Stomach (tissue), 9 donors: ENCODE measurements around the gene C8B. TPM values are rescaled to one million over a fixed set of nuclear protein-coding genes. Genes with fewer than 3 reads are reported as not detected.
A peak's percentile ranks its signal among the peaks of the same experiment; 100 is the strongest.

Source experiments
- DNase-seq, 2 donors: peaks; one replicate each; pipeline versions ENCODE4 v3.0.0 to v3.0.0-alpha.2; 2013 to 2019
- H3K27ac ChIP-seq, 5 donors: fragments of 200-600 bp in 4 of 5; sonication (generic) in 4 of 5; one replicate each; pipeline ENCODE4 v1.5.1; 2013 to 2019; ENCODE audit warnings: mild to moderate bottlenecking in 1 of 5, moderate library complexity in 1 of 5
- H3K27me3 ChIP-seq, 3 donors: fragments of 200-600 bp; sonication (generic); one replicate each; pipeline ENCODE4 v1.5.1; 2017 to 2019; ENCODE audit warnings: mixed run types in 1 of 3
- H3K36me3 ChIP-seq, 4 donors: fragments of 200-600 bp; sonication (generic); 1 replicate in 3 of 4; 2 replicates in 1 of 4; pipeline ENCODE4 v1.5.1; 2016 to 2019
- H3K4me1 ChIP-seq, 4 donors: fragments of 200-600 bp; sonication (generic); one replicate each; pipeline ENCODE4 v1.5.1; 2016 to 2019
- H3K4me3 ChIP-seq, 4 donors: fragments of 200-600 bp; sonication (generic) in 3 of 4; one replicate each; pipeline ENCODE4 v1.5.1; 2016 to 2019; ENCODE audit warnings: mild to moderate bottlenecking in 1 of 4
- H3K9me3 ChIP-seq, 4 donors: fragments of 200-600 bp; sonication (generic); one replicate each; pipeline ENCODE4 v1.5.1; 2016 to 2019
- CTCF ChIP-seq, 7 experiments: fragments of 450-650 bp in 4 of 7; fragments of 200-600 bp in 3 of 7; sonication (generic) in 3 of 7; IDR thresholded peaks; one replicate each; pipeline ENCODE4 v1.5.1; 2016 to 2019; ENCODE audit warnings: antibody characterized with exemption in 7 of 7, control low read depth in 2 of 7, mild to moderate bottlenecking in 1 of 7
- EP300 ChIP-seq: sonication (generic); formaldehyde crosslinking; IDR thresholded peaks from one replicate; pipeline ENCODE4 v1.6.1; 2017; ENCODE audit warnings: antibody characterized with exemption
- POLR2A ChIP-seq, 4 donors: fragments of 450-650 bp; IDR thresholded peaks; one replicate each; pipeline ENCODE4 v1.6.1; 2016; ENCODE audit warnings: antibody characterized with exemption in 4 of 4, control low read depth in 2 of 4, mild to moderate bottlenecking in 1 of 4, moderate library complexity in 1 of 4
- POLR2AphosphoS5 ChIP-seq, 3 donors: sonication (generic); formaldehyde crosslinking; IDR thresholded peaks; one replicate each; pipeline ENCODE4 v1.6.1; 2016; ENCODE audit warnings: antibody characterized with exemption in 3 of 3
- WGBS, 5 donors: extraction: QIAGEN DNeasy Blood & Tissue Kit in 3 of 5; methylation state at CpG; one replicate each; pipeline versions ENCODE4 v1.1.5 to v1.1.7; 2013 to 2018; 5-methylcytosine and 5-hydroxymethylcytosine counted together
- intact Hi-C: fragments of 100-400 bp; cut with DNase I; formaldehyde crosslinking; loops from one replicate; pipeline ENCODE4 v1.15.1; 2023; ENCODE audit warnings: low total_unique reads
- polyA plus RNA-seq, 3 donors: library from polyadenylated mRNA; stranded (reverse); fragments of 200-250 nt; gene quantifications; one replicate each; pipeline ENCODE4 v1.2.3, GENCODE V29; 2013
- total RNA-seq, 5 donors: library from RNA; depleted of rRNA; stranded (reverse); fragments of >200 nt; gene quantifications; one replicate each; pipeline versions ENCODE4 v1.1.0 to v1.2.3, GENCODE V29; 2014 to 2016
- donor health status: healthy with polysubstance abuse.
- donor health status: Bipolar disorder and iron deficiency.
- donor health status: healthy.

C8B gene
- total and polyA plus RNA-seq, 8 donors, result 0.15 to 0.25 TPM; not detected in 6

GRCh38 chr1:56964349-56965017 lies 1.3 kb downstream of the C8B start:
- Histone ChIP-seq H3K4me3 (no peak overlapping the region), H3K36me3 (no peaks in the 10 kb centered on the region), H3K4me1 (peaks cover 0 to 7% (median 0%) of the 10 kb centered on the region in 4 donors), H3K27ac (no peak overlapping the region), H3K27me3 (no peaks in the 10 kb centered on the region), H3K9me3 (no peaks in the 10 kb centered on the region)
- TF ChIP-seq POLR2AphosphoS5 (IDR thresholded peaks at IDR 0.05) (no peak), EP300 (no peak)
- intact Hi-C loops, result no loop called here
- DNase-seq, result no peak
- WGBS, 5 donors, result 77 to 89% (median 87%) methylated on average over 9 of the region's 9 CpGs

DNA sequence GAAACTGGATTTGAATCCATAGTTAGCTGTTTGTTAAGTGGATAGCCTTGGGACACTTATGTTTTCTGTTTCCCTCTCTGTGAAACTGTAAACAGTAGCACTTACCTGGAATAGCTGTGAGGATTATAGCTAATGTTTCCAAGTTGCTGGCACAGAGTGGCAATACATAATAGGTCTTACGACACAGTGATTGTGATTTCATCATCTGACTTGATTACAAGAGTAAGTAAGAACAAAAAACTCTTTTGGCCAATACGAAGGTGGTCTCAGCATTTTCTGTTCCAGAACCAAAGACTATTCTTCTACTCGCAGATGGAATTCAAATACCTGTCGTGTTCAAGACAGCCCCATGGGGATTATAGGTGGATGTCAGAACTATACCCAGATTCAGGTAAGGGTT lies 2.1 kb downstream of the C8B start:
- 80 to 88% (median 83%) methylated on average over 4 of the region's 4 CpGs for WGBS, 5 donors
- peaks cover 0 to 7% (median 0%) of the 10 kb centered on the region in 4 donors for H3K4me1 ChIP-seq
- no peaks in the 10 kb centered on the region for H3K36me3 ChIP-seq
- no peaks in the 10 kb centered on the region for H3K27me3 ChIP-seq
- no peak for DNase-seq
- no peaks in the 10 kb centered on the region for H3K9me3 ChIP-seq
- H3K27ac ChIP-seq, result no peak overlapping the region
- H3K4me3 ChIP-seq, result no peak overlapping the region
- TF ChIP-seq POLR2AphosphoS5 (IDR thresholded peaks at IDR 0.05) (no peak), POLR2A (IDR thresholded peaks at IDR 0.05) (no peak)
- intact Hi-C loops, result no loop called here

- no peak overlapping the region for H3K27ac ChIP-seq
- H3K27me3 ChIP-seq, result no peaks in the 10 kb centered on the region
- TF ChIP-seq EP300 (no peak), POLR2A (IDR thresholded peaks at IDR 0.05) (no peak), POLR2AphosphoS5 (IDR thresholded peaks at IDR 0.05) (no peak), CTCF (IDR thresholded peaks at IDR 0.05) (no peak)
- WGBS, 5 donors, result 81 to 89% (median 86%) methylated on average over 10 of the region's 10 CpGs
- intact Hi-C loops, result no loop called here
- H3K4me1 ChIP-seq, result peaks cover 0 to 7% (median 0%) of the 10 kb centered on the region in 4 donors
- H3K4me3 ChIP-seq, result no peak overlapping the region
- DNase-seq, result no peak
- no peaks in the 10 kb centered on the region for H3K36me3 ChIP-seq
- H3K9me3 ChIP-seq, result no peaks in the 10 kb centered on the region
Observed at GRCh38 chr1:56961426-56961825, 4.4 kb downstream of the C8B start.

GRCh38 chr1:56958526-56958925 lies 7.3 kb downstream of the C8B start:
- Histone ChIP-seq H3K4me1 (no peaks in the 10 kb centered on the region), H3K4me3 (no peak overlapping the region), H3K27ac (no peak overlapping the region), H3K36me3 (no peaks in the 10 kb centered on the region), H3K9me3 (no peaks in the 10 kb centered on the region), H3K27me3 (no peaks in the 10 kb centered on the region)
- intact Hi-C loops, result no loop called here
- peak in 1 of 2 donors; percentile 25 for DNase-seq
- TF ChIP-seq EP300, result no peak
- WGBS, 5 donors, result 57 to 80% (median 71%) methylated on average over 2 of the region's 2 CpGs

DNA sequence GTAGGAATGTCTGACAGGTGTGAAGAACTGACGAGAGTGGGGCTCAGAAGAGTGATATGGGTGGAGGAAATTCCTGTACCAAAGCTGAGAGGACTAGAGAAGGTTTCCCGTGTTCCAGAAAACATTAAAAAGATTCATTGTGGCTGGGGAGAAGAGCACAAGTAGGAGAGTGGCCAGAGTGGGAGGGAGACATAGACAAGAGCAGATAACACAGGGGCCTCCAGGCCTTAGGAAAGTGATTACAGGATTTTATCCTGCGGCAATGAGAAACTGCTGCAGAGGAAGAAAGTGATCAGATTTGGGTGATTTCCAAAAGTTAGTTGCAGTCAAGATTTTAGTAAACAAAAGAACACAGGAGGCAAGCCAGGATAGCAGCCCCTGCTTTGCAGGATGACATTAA lies 7.9 kb downstream of the C8B start:
- intact Hi-C loops, result no loop called here
- no peak for TF ChIP-seq CTCF (IDR thresholded peaks at IDR 0.05)
- no peak for TF ChIP-seq POLR2AphosphoS5 (IDR thresholded peaks at IDR 0.05)
- no peak for TF ChIP-seq EP300
- TF ChIP-seq POLR2A (IDR thresholded peaks at IDR 0.05), result no peak
- H3K9me3 ChIP-seq, result no peaks in the 10 kb centered on the region
- no peaks in the 10 kb centered on the region for H3K4me1 ChIP-seq
- no peaks in the 10 kb centered on the region for H3K36me3 ChIP-seq
- H3K27me3 ChIP-seq, result no peaks in the 10 kb centered on the region
- no peak overlapping the region for H3K27ac ChIP-seq
- no peak overlapping the region for H3K4me3 ChIP-seq
- WGBS, 5 donors, result 30 to 47% (median 41%) methylated on average over 3 of the region's 3 CpGs
- DNase-seq, result no peak

GRCh38 chr1:56954664-56955063 lies 11.2 kb downstream of the C8B start:
- no peaks in the 10 kb centered on the region for H3K36me3 ChIP-seq
- DNase-seq, result no peak
- H3K27me3 ChIP-seq, result no peaks in the 10 kb centered on the region
- TF ChIP-seq POLR2AphosphoS5 (IDR thresholded peaks at IDR 0.05) (no peak), EP300 (no peak), POLR2A (IDR thresholded peaks at IDR 0.05) (no peak), CTCF (IDR thresholded peaks at IDR 0.05) (no peak)
- no peak overlapping the region for H3K4me3 ChIP-seq
- intact Hi-C loops, result no loop called here
- WGBS, 5 donors, result 78 to 92% (median 90%) methylated on average over 1 of the region's 1 CpG
- no peaks in the 10 kb centered on the region for H3K9me3 ChIP-seq
- H3K4me1 ChIP-seq, result no peaks in the 10 kb centered on the region
- H3K27ac ChIP-seq, result no peak overlapping the region
